Measurements from ENCODE around the gene ULK4.

ULK4 gene

DNA sequence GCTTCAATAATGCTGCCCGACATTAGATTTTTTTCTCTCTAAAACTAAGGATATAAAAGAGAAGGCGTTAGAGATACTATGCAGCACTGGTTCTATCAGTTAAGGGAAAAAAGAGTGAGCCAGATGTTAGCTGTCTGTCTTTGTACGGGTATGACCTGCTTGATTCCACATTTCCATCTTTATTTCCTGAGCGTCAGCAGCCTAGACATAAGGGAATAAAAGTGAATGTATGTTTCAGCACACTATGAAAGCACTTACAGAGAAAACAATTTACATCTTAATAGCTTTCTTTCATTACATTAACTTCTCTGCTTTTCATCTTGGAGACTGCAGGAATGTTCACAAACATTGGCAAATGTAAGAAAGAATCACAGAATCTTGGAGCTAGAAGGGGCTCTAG is 443.3 kb downstream of the ULK4 start:
- Histone ChIP-seq H3K27me3 (ENCODE audit: low read length) (no peaks in the 10 kb centered on the region), H3K9ac (ENCODE audit: low read length) (no peak overlapping the region), H3K4me3 (ENCODE audit: insufficient read depth, low read length, poor library complexity, severe bottlenecking) (no peak overlapping the region), H2AFZ (ENCODE audit: low read depth, low read length, severe bottlenecking) (no peak overlapping the region), H3K9me2 (replicated peaks; ENCODE audit: insufficient read depth, low read length) (no peaks in the 10 kb centered on the region), H3K79me2 (ENCODE audit: insufficient read depth, low read length) (no peaks in the 10 kb centered on the region), H3K36me3 (ENCODE audit: low read length) (no peaks in the 10 kb centered on the region), H3K4me2 (ENCODE audit: low read depth, low read length, poor library complexity, severe bottlenecking) (no peak overlapping the region), H3F3A (ENCODE audit: insufficient read depth) (no peaks in the 10 kb centered on the region), H4K20me1 (ENCODE audit: low read depth, low read length) (no peaks in the 10 kb centered on the region), H3K27ac (ENCODE audit: low read depth, low read length) (no peak overlapping the region), H3K9me3 (ENCODE audit: insufficient read depth, low read length) (no peaks in the 10 kb centered on the region)
- TF ChIP-seq, protein P1, sequence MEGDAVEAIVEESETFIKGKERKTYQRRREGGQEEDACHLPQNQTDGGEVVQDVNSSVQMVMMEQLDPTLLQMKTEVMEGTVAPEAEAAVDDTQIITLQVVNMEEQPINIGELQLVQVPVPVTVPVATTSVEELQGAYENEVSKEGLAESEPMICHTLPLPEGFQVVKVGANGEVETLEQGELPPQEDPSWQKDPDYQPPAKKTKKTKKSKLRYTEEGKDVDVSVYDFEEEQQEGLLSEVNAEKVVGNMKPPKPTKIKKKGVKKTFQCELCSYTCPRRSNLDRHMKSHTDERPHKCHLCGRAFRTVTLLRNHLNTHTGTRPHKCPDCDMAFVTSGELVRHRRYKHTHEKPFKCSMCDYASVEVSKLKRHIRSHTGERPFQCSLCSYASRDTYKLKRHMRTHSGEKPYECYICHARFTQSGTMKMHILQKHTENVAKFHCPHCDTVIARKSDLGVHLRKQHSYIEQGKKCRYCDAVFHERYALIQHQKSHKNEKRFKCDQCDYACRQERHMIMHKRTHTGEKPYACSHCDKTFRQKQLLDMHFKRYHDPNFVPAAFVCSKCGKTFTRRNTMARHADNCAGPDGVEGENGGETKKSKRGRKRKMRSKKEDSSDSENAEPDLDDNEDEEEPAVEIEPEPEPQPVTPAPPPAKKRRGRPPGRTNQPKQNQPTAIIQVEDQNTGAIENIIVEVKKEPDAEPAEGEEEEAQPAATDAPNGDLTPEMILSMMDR (IDR thresholded peaks at IDR 0.05; ENCODE audit: insufficient read depth, low read length, poor library complexity, severe bottlenecking) = no peak
- TF ChIP-seq EZH2phosphoT487 (conservative IDR thresholded peaks at IDR 0.05; ENCODE audit: low read length) = no peak

DNA sequence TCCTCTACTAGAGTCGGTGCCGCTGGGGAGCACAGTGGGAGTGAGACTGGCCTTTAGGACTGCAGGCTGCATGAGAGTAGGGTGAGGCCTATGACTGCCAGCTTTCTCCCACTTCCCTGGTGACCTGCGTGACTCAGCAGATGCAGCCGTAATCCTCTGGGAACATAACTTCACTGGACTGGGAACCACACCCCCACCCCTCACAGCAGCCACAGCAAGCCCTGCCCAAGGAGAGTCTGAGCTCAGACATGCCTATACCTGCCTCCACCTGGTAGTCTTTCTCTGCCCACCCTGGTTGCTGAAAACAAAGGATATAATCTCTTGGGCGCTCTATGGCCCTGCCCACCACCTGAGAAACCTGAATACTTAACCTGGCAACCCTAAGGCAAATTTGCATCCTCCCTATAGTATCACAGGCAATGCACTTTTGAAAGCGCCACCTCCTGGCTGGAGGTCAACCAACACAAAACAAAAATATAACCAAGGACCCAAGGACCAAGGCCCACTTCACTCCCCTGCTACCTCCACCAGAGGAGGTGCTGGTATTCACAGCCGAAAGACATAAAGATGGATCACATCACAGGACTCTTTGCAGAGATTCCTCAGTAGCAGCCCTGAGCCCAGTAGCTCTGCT is 453.7 kb downstream of the ULK4 start:
- no peak overlapping the region for H3K4me3 ChIP-seq (ENCODE audit: insufficient read depth, low read length, poor library complexity, severe bottlenecking)
- H3F3A ChIP-seq (ENCODE audit: insufficient read depth) = no peaks in the 10 kb centered on the region
- no peaks in the 10 kb centered on the region for H3K9me3 ChIP-seq (ENCODE audit: insufficient read depth, low read length)
- H3K9ac ChIP-seq (ENCODE audit: low read length) = no peak overlapping the region
- H3K27me3 ChIP-seq (ENCODE audit: low read length) = no peaks in the 10 kb centered on the region
- no peak overlapping the region for H3K4me2 ChIP-seq (ENCODE audit: low read depth, low read length, poor library complexity, severe bottlenecking)
- H4K20me1 ChIP-seq (ENCODE audit: low read depth, low read length) = no peaks in the 10 kb centered on the region
- no peaks in the 10 kb centered on the region for H3K79me2 ChIP-seq (ENCODE audit: insufficient read depth, low read length)
- no peak overlapping the region for H2AFZ ChIP-seq (ENCODE audit: low read depth, low read length, severe bottlenecking)
- no peak for TF ChIP-seq EZH2phosphoT487 (conservative IDR thresholded peaks at IDR 0.05; ENCODE audit: low read length)
- TF ChIP-seq, protein P1 (IDR thresholded peaks at IDR 0.05; ENCODE audit: insufficient read depth, low read length, poor library complexity, severe bottlenecking) = no peak
- no peaks in the 10 kb centered on the region for H3K36me3 ChIP-seq (ENCODE audit: low read length)
- H3K9me2 ChIP-seq (replicated peaks; ENCODE audit: insufficient read depth, low read length) = no peaks in the 10 kb centered on the region
- no peak overlapping the region for H3K27ac ChIP-seq (ENCODE audit: low read depth, low read length)

DNA sequence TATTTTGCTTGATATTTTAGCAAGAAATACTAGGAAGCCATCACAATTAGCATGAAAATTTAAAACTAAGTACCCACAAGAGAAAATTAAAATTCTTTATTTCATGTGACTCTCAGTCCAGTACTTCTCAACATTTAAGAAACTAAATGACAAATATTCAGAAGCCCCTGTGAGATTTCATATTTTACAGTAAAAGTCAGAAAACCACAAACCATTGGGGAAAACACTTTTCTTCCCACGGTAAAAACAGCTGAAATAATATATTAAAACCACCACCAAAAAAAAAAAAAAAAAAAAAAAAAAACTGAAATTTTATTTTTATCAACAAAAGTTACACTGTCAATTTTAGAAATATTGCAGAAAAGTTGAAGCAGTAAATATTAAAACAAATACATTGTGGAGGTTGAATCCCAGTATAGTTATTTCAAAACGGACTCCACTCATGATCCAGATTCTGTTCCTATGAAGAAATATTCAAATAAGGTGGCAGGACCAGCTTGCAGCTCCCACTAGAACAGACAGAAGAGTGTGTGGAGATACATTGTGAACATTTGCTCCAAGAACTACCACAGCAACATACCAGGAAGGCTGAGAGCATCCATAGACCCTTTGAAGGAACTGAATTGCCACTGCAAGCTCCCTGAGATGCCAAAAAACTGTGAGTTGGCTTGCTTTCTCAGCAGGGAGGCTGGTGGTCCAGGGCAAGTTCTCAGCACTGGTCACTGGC is 454.4 kb downstream of the ULK4 start:
- Histone ChIP-seq H2AFZ (ENCODE audit: low read depth, low read length, severe bottlenecking) (no peak overlapping the region), H3K36me3 (ENCODE audit: low read length) (no peaks in the 10 kb centered on the region), H4K20me1 (ENCODE audit: low read depth, low read length) (no peaks in the 10 kb centered on the region), H3K4me3 (ENCODE audit: insufficient read depth, low read length, poor library complexity, severe bottlenecking) (no peak overlapping the region), H3K9me2 (replicated peaks; ENCODE audit: insufficient read depth, low read length) (no peaks in the 10 kb centered on the region), H3F3A (ENCODE audit: insufficient read depth) (no peaks in the 10 kb centered on the region), H3K27ac (ENCODE audit: low read depth, low read length) (no peak overlapping the region), H3K79me2 (ENCODE audit: insufficient read depth, low read length) (no peaks in the 10 kb centered on the region), H3K9me3 (ENCODE audit: insufficient read depth, low read length) (no peaks in the 10 kb centered on the region), H3K27me3 (ENCODE audit: low read length) (no peaks in the 10 kb centered on the region), H3K4me2 (ENCODE audit: low read depth, low read length, poor library complexity, severe bottlenecking) (no peak overlapping the region), H3K9ac (ENCODE audit: low read length) (no peak overlapping the region)
- TF ChIP-seq, protein P1 (IDR thresholded peaks at IDR 0.05; ENCODE audit: insufficient read depth, low read length, poor library complexity, severe bottlenecking) = no peak
- no peak for TF ChIP-seq EZH2phosphoT487 (conservative IDR thresholded peaks at IDR 0.05; ENCODE audit: low read length)

Data from SU-DHL-6 (cell line).